G401.6 (cell line): ENCODE data around the gene NUP160.
"Not testable (repeated sequence)": the region's sequence is repeated elsewhere in the genome, so short reads cannot be mapped to it uniquely, and the experiment has no call there.

Experiments used
- FAIRE-seq: peaks from 2 replicates; lab custom pipeline; 2012; peaks lifted over from hg19 to GRCh38; lab: Jason Lieb, UNC

Gene NUP160

DNA sequence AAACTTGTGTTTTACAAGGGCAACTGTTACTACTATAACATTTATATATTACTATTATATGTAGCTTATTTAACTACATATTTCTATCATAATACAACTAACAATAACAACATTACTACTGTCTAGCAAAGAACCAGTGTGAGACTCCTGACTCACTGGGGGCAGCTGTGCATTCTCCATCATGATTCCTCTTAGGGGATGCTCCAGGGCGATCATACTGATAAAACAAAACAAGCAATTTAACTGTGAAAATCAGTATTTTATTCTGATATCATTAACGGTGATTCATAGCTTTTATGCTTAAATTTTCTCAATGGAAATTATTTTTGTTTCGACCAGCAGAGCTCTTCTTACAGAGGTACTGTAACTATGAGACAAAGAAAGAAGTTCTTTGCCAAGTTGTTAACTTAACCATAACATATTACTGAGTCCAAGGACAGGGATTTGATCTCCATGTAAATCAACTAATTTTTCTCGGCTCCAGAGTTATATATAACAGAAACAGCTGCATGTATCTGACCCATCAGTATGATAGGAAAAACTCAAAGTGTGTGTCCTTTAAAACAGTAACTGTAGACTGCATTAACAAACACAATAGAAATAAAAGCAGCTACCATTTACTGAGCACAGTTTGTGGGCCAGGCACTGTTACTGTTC lies 56.2 kb downstream of the NUP160 start:
- no peak for FAIRE-seq

DNA sequence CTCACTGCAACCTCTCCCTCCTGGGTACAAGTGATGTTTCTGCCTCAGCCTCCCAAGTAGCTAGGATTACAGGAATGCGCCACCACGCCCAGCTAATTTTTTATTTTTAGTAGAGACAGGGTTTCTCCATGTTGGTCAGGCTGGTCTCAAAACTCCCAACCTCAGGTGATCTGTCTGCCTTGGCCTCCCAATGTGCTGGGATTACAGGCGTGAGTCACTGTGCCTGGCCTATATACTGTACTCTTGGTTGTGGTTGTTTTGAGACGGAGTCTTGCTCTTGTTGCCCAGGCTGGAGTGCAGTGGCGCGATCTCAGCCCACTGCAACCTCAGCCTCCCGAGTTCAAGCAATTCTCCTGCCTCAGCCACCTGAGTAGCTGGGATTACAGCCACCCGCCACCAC lies 58.1 kb downstream of the NUP160 start:
- not testable (repeated sequence) for FAIRE-seq

DNA sequence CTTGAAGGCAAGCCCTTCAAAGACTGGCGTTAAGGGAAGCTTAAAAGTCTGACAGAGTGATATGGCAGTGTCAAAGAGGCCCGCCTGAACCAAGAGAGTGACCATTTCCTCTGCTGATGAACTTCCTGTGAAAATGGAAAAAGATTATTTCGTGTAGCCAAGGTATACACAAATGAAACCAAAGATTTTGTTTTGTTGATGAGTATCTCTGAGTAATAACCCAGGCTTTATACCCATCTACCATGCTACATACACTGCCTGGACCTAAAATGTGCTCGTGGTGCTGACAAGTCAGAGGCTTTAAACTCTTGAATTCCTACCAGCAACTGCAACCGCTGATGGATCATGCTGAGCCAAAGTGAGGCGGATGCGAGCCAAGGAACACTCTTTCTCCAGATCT lies 60.0 kb downstream of the NUP160 start:
- no peak for FAIRE-seq

DNA sequence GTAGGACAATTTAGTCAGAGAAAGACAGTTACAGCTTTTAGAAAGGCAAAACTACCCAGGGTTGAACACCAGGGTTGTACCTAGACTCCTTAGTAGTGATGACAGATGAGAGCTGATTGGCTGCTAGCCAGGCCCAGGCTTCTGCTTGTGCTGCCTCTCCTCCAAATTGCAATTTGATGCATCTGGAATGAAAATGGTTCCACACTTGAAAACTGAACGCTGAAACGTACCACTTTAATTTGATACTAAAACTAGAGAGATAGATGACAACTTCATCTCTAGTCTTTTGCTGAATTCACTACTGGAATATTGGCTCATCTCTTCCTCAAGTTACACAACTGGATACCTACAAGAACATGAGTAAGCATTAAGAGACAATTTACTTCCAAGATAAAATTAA lies 61.8 kb downstream of the NUP160 start:
- no peak for FAIRE-seq

DNA sequence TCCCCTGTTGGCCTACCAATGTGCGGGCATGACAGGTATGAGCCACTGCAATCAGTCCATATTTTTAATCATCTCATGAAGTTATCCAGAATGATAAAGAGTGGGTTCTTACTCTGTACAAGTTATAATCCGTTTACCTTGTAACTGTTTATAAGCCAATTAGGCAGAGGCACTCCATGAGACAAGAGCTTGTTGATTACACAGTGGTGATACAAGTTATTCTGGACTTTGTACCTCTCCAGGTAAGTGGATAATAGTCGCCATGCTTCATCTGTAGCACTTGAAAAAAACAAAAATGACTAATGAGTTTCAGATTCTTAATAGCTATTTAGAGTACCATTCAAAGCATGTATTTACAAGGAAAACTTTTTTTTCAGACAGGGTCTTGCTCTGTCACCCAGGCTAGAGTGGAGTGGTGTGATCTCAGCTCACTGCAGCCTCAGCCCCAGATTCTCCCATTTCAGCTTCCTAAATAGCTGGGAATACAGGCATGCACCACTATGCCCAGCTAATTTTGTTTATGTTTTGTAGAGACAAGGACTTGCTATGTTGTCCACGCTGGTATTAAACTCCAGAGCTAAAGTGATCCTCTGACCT lies 63.3 kb downstream of the NUP160 start:
- no peak for FAIRE-seq

DNA sequence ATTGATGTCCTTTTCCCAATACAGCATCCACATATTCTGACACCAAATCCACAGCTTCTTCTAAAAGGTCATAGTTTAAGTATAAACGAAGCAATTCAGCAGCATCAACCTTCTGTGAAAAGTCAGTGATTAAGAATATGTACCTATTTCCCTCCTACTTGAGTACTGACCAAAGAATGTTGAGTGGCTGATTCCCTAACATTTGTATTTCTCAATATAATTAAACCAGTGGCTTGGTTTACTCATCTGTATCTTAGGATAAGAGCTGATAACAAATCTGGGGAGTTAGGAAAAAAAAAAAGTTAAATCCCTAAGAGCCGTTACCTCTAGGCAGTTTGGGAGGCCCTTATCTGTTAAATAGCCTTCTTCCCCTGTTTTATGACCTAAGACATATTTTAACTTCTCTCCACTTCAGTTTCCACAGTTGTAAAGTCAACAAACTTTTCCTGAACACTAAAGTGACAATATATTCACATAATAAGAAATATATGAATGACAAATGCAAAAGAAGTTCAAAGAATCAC lies 65.0 kb downstream of the NUP160 start:
- no peak for FAIRE-seq

DNA sequence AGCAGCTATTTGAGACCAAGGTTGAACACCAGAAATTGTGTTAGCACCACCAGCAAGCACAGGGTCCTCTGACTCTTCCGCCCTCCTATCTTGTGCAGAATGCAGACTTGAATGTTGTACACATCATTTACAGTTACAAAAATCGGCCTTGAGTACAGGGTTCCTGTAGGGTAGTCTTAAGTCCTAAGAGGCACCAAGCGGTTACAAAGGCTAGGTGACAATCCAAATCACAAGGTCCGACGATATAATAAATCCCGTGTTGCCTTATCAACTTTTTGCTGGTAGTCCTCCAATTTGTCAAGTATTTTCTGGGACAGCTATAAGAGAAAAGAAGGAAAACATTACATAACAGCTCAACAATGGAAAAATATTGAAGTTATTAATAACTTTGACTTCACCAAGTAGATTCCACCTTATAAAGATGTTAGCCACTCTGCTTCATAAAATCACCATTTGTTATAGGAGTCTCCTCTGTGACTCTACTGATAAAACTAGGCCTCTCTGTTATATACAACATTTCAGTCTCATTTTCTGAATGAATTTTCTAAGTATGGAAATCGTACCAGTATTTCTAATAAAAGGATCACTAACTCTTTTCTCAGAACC lies 69.2 kb downstream of the NUP160 start:
- FAIRE-seq, result no peak

DNA sequence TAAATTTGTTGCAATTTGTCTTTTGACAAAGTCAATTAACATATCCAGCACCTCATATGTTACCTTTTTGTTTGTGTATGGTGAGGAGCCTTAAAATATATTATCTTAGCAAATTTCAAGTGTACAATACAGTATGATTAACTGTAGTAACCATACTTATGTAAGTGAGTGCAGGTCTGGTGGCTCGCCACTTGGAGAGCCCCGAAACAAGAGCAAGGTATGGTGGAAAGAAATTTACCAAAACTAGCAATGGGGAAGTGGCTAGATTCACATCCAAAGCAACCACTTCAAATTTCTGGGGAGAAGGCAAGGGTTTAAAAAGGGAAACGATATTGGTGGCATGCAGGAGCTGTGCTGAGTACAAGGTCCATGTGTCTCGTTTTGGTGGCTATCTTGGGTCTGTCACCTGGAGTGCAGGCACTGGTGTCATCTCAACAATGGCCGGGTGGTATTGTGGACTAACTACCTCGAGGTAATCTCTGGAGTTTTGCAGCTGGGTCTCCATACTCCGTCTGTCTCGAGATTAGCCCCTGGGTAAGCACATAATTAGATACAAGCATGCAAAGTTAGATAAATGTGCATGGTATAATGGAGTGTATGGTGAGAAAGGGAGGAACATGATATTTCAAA lies 72.8 kb downstream of the NUP160 start:
- FAIRE-seq, result no peak

DNA sequence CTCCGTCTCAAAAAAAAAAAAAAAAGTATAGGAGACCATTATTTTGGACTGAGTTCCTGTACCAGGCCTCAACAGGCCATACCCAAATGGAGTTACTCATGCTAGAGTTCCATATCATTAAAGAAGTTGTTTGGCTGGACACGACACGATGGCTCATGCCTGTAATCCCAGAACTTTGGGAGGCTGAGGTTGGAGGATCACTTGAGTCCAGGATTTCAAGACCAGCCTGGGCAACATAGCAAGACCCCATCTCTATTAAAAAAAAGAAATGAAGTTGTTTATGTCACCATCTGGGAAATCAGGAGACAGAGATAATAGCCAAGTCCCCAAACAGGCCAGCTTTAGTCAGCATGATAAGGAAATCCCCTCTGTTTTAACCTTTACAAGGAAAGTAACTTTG lies 74.3 kb downstream of the NUP160 start:
- FAIRE-seq, result no peak

DNA sequence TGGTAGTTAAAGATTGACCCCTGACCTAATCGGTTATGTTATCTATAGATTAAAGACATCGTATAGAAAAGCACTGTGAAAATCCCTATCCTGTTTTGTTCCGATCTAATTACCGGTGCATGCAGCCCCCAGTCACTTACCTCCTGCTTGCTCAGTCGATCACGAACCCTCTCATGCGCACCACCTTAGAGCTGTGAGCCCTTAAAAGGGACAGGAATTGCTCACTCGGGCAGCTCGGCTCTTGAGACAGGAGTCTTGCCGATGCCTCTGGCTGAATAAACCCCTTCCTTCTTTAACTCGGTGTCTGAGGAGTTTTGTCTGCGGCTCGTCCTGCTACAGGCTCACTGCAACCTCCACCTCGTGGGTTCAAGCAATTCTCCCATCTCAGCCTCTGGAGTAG lies 78.6 kb downstream of the NUP160 start:
- not testable (repeated sequence) for FAIRE-seq

DNA sequence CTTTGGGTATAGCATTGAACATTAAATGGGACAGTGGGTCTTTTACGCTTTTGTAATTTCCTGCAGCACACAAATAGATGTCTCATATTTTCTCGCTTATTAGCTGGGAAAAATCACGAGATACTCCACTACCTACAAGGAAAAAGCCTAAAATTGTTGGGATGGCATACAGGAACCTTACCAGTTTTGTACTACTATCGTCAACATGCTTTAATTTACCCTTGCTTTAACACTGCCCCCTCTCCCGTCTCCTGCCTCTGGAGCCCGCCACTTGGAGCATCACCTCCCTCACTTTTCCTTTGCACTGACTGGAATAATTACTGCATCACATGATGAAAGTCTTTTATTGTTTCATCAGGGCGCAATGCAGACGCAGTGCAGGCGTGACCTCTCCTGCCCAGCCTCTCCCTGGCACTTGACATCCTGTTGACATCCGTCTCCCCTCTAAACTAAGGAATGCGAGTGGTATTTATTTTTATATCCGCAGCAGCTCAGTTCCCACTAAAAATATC lies 80.0 kb downstream of the NUP160 start:
- peak; percentile 25 for FAIRE-seq

DNA sequence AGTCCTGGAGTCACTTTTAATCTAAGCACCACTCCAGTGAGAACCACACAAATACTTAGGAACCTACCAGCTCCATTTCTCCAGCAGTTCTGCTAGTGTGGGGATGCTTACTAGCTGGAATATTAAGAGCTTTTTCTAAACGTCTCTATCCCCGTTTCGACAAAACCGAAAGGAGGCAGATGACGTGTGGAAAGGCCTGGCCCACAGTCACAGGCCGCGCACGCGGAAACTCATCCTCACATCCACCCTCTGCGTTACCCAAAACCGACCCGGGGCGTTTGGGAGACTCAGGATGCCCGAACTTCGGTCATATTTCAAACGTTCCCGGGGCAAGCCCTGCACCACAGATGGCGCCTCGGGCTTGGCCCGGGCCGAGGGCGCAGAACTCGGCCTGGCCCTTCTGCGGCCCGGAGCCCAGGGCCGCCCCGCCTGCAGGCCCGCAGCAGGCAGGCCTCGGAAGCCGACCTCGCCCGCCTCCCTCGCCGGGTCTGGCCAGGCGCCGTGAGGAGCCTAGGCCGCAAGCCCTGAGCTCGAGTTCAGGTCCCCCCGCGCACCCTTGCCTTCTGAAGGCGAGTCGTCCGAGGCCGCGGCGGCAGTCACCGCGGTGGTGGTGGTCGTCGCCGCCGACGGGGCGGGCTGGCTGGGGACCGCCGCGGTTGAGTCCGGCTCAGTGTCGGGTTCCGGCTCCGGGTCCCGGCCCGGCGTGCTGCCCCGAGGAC lies 81.5 kb downstream of the NUP160 start:
- FAIRE-seq, result no peak

DNA sequence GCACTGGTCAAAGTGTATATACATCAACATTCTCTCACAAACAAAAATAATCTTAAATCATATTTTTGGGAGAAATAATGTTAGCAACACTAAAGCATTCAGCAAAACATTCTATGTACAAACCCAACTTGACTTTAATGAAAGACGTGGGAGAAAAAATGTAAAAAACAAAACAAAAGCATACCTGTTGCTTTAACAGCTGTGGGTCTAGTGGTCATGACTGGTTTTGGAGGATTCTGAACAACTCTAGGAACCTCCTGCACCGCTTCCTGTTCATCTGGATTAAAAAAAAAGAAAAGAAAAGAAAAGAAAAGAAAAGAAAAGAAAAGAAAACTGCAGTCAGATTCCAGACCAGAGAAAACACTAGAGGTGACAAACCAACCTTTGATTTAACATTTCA lies 83.1 kb downstream of the NUP160 start:
- no peak for FAIRE-seq

DNA sequence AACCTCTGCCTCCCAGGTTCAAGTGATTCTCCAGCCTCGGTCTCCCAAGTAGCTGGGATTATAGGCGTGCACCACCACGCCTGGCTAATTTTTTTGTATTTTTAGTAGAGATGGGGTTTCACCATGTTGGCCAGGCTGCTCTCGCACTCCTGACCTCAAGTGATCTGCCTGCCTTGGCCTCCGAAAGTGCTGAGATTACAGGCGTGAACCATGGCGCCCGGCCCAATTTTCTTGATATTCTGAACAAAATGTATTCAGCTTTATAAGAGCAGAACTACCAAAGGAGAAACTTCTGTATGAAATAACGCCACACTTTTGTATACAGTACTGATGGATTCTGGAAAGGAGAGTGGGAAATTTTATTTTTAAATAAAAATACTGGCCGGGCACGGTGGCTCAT lies 88.9 kb downstream of the NUP160 start:
- FAIRE-seq, result not testable (repeated sequence)

DNA sequence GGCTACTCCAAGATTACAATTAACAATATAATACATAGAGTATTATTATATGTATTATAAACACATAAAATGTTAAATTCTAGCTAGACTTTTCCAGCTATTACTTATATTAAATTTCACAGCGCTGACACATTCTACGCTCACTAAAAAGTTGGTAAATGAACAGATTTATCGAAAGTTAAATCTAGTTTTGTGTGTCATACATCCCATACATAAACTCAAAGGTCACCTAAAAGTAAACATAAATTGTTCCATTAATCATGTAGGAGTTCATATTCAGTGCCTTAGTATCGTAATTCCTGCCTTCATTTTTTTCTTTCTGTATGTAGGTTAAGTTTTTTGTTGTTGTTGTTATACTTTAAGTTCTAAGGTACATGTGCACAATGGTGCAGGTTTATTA lies 91.9 kb downstream of the NUP160 start:
- no peak for FAIRE-seq

DNA sequence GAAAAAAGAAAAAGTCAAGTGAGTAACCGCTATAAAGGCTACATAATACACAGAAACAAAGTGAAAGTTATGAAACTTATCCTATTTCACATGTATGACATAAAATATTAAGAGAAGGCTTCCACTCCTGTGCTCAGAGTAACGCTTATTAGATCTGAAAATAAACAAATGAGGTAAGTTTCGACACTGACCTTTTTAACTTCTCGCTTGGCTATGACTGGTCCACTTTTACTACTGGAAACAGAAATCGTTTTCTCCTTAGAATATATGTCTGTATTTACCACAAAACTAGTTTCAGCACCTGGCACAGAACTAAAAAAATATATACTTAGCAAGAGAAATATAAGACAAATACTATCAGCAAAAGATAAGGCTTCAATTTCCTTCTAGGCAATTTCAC lies 97.4 kb downstream of the NUP160 start:
- no peak for FAIRE-seq

DNA sequence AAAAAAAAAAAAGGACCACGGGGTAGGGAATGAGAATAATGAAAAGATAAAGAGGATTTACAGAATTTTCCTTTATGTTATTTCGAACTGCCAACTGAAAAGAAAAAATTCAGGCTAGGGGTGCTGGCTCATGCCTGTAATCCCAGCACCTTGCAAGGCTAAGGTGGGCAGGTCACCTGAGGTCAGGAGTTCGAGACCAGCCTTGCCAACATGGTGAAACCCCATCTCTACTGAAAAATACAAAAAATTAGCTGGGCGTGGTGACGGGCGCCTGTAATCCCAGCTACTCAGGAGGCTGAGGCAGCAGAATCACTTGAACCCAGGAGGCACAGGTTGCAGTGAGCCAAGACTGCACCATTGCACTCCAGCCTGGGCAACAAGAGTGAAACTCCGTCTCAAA lies 105.7 kb downstream of the NUP160 start:
- not testable (repeated sequence) for FAIRE-seq

DNA sequence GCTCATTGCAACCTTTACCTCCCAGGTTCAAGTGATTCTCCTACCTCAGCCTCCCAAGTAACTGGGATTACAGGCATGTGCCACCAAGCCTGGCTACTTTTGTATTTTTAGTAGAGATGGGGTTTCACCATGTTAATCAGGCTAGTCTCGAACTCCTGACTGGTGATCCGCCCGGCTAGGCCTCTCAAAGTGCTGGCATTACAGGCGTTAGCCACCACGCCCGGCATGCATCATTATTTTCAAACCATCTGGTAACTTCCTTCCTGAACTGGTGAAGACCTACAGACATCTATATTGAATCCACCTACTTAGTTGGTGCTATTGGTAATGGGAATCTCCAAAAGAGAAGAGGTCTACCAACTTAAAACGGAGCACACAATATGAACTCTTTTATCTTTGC lies 110.3 kb downstream of the NUP160 start:
- not testable (repeated sequence) for FAIRE-seq

DNA sequence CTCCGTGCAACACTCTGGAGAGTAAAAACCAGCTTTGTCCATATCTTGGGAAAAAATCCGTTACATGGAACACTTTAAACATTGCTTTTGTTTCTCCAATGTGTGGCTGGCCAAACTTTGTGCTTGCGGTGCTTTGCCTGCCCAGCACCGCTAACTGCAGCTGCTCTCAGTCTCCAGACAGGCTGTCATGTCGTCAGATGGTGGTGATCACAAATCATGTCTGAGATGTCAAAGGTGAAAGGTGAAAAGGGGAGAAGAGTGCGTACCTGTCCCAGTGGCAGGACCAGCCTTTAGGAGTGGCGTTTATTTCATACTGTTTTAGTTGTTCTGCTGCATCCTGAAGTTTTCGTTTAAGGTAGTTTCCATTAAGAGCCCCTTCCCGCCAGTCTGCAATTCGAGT lies 115.9 kb downstream of the NUP160 start:
- FAIRE-seq, result no peak

DNA sequence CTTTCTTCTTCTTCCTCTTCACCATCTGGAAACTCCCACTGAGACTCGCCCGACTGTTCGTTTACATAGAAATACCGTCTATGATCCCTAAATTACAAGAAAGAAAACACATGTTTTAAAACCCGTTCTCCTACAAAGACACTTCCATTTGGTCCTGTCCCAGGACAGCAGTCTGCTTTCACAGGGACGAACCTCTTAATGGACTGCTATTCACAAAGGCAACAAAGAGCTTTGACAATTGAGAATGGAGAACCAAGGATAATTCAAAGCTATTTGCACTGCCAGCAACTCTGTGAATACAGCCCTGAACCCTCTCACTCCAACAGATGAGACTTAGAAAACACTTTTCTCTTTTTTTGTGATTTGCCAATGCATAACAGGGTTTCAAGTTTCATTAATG lies 116.7 kb downstream of the NUP160 start:
- no peak for FAIRE-seq
